GM18502 (cell line): Measurements from ENCODE around the gene PNP.
"Not testable (repeated sequence)": the region's sequence is repeated elsewhere in the genome, so short reads cannot be mapped to it uniquely, and the experiment has no call there.

Experiments
- ATAC-seq: cut with Tn5 transposase; IDR thresholded peaks from one replicate; pipeline ENCODE4 v1.9.1; 2021; ENCODE audit warnings: mild to moderate bottlenecking; ENCODE audit not compliant: unreplicated experiment, poor library complexity

Gene PNP

DNA sequence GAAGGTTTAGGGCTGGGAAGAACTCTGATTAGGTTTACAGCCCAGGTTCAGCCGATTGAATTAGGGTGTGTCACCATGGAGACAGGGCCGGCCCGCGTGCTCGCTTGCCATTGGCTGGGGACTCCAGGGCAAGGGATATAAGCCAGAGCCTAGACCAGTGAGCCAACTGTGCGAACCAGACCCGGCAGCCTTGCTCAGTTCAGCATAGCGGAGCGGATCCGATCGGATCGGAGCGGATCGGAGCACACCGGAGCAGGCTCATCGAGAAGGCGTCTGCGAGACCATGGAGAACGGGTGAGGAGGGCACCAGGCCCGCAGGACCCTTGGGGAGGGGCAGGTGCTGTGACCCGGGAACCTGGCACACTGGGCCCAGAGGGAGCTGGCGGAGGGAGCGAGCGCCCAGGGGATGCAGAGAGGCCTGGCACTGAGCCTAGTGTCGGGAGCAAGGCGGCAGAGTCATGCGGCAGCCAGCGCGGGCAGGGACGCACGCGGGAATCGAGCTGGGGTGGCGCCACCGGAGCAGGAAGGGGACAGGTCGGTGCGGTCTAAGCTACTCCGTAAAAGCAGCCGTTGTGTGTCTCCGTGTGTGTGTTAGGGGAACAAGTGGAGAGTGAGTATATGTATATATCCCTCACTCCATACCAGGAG lies at the start of gene PNP:
Gene PNP, plus strand, starts transcription at position 165 of the 648 bp plus-strand sequence. Its CDS starts 119 bp downstream, at position 284.
- peak; percentile 95 for ATAC-seq

DNA sequence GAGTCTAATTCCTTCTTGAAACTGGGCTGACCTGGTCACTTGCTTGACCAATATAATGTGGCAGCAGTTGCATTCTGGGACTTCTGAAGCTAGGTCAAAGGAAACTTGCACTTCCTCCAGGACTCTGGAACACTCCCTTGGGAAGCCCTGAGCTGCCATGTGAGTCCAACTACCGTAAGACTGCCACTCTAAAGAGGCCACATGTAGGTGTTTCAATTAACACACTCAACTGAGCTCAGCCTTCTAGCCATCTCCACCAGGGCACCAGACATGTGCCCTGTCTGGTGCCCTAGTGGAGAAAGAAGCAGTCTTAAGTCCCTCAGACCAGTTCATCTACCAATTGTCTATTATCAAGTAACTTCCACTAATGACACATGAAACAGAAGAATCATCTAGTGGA lies 49.8 kb upstream of the PNP start:
- no peak for ATAC-seq

DNA sequence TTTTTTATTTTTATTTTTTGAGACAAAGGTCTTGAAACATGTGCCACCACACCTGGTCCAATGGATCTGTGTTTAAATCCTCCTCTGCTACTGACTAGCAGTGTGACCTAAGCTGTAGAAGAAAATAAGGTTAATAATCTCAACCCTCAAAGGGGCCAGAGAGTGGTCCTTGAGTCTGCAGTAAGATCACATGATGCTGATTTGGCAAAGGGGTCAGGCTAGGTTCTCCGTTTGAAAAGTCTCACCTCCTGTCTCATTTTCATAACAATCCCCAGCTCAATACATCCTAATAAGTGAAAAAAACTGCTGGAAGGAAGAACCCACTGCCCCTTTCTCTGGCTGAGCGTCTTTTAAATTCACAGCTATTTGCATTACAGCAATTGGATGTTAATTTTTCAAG lies 47.9 kb upstream of the PNP start:
- no peak for ATAC-seq

DNA sequence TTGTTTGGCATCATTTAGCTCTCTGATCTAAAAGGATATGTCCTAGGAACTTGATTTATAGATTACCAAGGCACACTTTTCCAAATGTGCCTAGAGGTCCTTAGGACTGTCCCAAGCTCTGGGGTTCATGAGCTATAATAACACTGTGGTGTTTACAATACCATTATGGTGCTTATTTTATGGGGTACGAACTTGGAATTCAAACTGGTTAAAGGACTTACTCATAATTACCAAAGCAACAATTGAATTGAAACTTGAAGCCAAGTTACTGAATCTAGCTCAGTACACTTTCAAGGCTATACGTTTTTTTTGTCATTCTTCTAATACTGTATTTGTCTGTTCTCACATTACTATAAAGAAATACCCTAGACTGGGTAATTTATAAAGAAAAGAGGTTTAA lies 46.3 kb upstream of the PNP start:
- ATAC-seq: no peak

DNA sequence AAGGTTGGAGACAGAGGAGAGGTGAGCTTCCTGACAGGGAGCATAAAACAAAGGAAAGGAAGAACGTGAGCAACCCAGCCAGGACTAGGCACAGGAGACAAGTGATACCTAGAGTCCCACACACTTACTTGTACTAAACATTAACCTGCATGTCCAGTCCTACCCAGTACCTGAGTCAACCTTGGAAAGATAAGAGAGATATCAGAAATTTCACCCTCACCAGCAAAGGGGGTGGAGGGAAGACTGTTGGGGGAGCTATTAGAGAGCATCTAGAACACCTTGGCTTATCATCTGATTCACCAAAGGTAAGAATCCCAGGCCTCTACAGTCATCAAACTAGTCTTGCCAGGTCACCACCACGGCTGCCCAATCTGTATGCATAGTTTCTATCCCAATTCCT lies 44.4 kb upstream of the PNP start:
- ATAC-seq: no peak

DNA sequence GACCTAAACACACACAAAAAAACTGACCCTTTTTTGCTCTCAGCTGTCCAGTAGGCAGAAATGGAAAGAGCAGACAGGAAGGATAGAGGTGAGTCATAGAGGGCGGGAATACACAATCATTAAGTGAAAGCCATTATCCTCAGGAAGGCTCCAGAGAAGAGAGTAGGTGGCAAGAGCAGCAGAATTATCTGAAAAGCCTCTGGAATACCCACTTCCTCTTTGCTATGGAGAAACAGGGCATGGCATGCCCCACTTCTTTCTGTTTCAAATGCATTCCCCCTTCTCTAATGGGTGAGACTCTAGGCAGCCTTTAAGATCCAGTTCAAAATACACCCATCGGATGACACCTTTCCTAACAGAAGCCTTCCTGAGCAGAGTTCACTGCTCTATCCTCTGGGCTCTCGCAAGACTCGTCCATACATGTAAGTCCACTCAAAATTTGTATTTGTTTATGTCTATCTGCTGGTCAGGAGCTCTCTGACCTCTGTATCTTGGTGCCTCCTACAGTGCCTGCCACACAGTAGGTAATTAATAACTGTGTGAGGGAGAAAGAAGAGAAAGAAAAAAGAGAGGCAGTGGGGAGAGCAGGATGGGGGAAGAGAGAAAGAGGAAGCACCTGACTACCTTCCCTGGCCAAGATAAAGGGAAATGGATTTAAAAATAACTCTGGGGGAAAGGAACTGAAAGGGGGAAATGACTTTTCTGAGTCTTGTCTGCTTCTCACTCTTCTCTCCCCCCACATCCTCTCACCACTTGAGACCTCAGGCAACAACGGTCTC lies 41.8 kb upstream of the PNP start:
- peak; percentile 80 for ATAC-seq

DNA sequence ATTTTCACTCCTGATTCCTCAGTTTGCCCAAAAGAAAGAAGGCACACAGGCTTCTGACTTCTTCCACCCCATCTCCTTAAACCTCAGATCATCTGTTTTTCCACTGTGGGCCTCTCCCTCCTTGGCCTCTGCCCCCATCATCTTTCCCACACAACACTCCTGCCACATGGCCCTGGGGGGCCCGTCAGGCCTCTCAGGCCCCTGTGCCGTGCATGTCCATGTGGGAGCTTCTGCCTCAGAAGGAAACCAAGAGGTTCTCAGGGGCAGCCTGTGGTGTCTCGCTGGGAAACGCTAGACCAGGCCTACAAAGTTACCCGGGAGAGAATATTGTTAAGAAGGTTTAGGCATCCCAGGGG lies 41.2 kb upstream of the PNP start:
- ATAC-seq: peak; percentile 49

DNA sequence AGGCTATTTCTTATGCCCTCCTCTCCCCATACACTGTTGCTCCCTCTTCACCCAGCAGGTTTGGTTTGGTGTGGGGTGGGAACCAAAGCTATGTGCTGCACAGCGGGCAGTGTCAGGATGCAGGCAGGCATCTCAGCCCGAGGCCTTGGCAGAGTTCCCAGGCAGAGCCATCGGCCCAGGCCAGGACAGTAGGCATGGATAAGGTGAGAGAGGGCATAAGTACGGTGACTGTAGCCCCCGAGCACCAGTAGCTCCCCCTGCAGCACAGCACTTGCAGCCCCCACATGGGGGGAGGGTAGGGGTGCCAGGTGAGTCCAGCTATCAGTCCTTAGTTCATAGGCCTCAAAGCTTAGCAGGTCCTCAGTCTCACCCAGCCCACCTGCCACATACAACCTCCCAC lies 40.4 kb upstream of the PNP start:
- no peak for ATAC-seq

DNA sequence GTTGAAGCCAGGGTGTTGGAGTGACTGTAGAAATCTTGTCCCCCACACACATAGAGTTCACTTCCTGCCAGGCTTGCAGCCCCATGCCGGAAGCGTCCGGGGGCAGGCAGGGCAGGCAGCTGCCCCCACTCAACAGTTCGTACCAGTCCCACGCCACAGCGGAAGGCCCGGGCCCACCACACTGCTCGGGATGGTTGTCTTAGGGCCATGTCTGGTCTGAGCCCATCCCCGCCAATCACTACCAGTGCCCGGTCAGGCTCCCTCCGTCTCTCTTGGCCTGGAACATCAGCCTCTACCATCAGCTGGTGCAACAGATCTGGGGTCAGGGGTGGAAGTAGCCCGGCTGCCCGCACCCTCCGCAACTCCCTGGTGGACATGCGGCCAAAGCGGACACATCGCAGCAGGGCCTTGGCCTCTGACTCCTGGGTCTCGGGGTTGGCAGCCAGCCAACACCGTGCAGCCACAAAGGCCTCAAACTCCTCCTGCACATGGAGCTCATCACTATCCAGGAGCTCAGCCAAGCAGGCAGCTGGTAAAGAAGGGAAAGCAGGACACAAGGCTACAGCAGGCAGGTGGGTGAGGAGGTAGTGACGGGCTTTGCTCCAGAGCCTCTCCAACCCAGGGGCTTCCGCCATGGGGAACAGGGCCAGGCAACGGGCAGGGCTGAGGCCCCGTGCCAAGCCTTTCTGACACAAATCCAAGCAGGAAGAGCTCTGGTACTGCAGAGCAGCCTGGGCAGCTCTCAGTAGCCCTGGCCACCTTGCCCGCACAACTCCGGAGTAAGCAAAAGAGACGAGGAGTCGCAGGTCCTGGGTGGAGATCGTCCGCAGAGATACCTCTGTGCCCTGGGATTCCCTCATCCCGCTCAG lies 39.2 kb upstream of the PNP start:
- no peak for ATAC-seq

DNA sequence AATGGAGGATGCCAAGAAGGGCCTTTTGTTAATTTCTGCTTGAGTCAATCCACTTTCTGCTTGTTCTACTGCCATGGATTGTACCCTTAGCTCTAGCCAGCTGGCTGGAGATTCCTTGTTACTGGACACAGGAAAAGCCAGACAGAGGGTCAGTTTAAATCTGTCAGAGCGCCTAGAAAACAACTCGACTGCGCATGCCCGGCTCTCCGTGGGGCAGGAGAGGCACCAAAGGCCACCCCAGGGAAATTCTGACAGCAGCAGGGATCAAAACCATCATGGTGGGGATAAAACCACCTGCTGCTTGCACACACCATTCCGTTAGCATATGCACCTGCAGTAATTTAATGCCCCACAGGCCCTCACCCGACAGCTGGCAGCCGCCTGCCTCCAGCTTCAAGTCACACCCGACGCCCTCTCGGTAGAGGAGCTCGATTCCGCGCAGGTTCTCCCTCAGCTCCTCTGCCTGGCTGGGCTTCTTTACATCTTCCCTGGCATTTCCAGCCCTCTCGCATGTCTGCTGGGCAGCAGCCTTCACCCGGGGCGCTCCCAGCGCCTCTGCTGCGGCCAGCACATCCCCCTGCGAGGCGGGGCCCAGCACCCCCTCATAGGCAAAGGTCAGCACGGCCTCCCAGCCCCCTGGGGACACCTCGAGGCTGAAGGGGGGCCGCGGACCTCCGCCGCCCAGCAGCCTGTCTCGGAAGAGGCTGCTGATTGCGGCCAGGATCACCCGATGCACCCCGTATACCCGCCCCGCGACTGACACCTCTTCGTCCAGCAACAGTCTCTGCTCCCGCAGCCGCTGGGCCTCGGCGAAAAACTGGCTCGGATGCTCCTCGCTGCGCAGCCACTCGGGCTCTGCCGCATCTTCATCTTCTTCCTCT lies 34.3 kb upstream of the PNP start:
- ATAC-seq: no peak

DNA sequence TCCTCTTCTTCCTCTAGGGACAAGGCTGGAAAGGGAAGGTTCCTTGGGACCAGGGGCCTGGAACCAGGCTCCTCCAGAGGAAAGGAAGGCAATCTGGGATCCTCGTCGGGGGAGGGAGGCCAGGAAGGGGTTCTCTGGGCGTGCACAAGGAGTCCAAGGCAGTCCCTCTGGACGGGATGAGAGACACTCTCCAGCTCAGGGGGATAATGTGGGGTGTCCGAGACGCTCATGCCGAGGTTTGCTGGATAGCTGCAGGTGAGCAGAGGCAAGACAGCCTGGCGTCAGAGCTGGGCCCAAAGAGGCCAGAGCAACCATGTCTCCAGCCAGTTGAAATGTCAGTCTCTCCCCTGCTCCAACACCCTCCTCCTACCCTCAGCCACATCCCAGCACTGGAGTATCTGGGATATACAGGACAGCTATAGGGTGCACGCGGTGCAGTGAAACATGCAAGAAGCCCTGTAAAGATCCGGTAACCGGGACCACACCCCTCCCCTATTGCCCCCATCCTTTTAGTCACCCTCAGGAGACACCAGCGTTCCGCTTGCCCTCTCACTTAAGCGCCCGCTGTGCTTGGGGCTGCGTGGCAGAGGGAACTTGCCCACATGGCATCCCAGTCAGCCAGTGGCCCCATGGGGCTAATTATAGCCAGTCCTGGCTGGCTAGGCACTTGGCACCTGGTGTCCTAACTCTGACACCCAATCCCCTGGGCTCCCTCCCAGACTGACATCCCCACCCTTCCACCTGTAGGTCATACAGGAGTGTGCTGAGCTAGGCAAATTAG lies 33.4 kb upstream of the PNP start, which contains the start of gene KLHL33:
Gene KLHL33, minus strand, starts transcription at position 585 of the 781 bp plus-strand sequence. Its CDS starts 355 bp downstream, at position 230.
- ATAC-seq: no peak

DNA sequence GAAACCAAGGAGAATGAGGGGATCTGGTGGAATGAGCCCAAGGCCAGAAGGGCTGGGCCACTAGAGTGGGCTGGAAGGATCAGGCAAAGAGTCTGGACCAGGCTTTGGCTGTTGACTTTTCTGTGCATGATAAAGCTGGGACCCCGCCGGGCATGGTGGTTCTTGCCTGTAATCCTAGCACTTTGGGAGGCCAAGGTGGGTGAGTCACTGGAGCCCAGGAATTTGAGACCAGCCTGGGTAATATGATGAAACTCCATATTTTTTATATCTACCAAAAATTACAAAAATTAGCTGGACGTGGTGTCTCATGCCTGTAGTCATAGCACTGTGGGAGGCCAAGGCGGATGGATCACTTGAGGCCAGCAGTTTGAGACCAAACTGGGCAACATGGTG lies 32.8 kb upstream of the PNP start:
- ATAC-seq: no peak

DNA sequence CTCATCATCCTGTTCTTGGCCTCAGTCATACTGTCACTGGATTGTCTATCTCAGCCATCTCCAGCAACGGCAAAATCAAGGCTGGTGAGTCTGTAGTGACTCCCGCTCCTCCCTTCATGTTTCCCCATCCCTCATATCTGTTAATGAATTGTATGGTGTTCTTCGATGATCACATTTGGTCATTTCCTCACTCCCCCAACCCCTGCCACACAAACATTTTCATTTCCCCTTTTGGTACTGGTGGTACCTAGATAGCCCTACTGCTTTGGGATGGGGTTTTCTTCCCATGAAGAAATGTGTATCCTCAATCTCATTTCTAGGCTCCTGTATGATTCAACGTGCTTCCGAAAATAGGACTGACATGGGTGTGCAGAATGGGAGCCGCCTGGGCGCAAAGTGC lies 30.5 kb upstream of the PNP start:
- ATAC-seq: no peak

DNA sequence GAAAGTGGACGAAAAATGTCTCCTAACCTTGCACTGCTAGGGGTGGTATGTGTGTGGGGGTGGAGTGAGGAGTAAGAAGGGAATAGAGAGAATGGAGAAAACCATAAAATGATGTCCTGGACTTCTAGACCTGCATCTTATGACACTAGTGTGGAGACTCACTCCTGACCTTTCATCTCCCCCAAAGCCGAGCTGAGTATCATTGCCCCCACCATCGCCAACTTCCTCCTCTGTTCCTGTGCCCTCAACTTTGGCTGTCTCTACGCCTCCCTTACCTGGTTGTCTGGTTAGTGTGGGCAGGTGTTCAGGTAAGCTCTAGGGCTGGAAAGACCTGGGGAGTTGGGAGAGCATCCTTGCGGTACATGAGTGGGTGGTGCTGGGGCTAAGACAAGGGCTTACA lies 28.7 kb upstream of the PNP start:
- ATAC-seq: no peak

DNA sequence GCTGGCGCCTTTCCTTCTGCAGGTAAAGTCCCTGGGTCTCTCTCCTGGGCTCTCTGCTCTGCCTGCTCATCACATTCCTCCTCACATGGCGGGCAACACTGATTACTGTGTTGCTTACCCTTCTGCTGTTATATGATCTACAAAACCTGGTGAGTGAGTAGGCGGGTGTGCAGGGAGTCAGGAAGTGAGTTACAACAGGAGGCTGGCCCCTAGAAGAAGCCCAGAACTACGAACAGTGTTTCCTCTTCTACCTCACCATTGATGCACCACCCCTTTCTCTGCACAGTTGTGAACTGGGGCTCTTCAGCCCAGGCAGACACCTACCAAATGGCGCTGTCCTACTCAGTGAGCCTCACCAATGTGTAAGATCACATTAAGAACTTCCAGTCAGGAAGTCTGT lies 28.3 kb upstream of the PNP start:
- no peak for ATAC-seq

DNA sequence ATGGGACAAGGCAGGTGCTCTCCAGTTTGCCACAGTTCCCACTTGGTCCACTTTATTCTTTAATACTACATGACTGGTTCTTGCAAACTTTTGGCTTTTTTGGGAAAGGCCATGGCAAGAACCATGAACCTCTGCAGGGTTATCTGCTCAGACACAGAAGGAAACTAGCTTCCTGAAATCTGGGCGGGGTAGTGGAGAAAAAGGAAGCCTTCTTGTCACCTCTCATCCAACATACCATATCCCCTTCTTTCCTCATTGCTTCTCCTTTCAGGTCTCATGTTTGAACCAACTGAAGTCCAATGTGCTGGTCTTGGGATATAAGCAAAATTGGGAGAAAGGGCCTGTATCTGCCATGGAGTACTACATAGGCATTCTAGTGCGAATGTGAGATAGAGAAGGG lies 27.7 kb upstream of the PNP start:
- no peak for ATAC-seq

DNA sequence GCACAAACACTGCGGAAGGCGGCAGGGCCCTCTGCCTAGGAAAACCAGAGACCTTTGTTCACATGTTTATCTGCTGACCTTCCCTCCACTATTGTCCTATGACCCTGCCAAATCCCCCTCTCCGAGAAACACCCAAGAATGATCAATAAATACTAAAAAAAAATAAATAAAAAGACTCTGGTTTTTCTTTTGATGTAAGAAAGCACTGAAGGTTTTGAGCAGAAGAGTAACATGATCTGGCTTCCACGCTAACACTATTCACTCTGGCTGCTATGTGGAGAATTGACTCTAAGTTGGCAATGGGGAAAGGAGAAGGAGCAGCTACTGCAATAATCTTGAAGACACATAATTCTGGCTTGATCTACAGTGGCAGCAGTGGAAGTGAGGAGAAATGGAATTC lies 25.6 kb upstream of the PNP start:
- ATAC-seq: not testable (repeated sequence)

DNA sequence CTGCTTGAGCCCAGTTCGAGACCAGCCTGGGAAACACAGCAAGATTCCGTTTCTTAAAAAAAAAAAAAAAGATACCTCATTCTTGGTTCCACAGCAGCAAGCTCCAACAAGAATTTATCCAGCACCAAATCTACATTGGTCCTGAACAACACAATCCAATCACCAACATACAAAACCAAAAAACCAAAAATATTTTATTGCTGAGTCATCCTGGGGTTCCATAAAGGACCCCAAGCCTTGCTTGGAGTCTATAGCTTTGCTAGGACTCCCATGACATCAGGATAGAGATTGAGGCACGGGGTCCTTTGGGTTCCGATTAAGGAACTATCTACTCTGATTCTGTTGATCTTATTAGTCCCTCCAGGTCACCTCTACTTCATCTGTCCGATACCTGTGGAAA lies 22.3 kb upstream of the PNP start:
- ATAC-seq: no peak

DNA sequence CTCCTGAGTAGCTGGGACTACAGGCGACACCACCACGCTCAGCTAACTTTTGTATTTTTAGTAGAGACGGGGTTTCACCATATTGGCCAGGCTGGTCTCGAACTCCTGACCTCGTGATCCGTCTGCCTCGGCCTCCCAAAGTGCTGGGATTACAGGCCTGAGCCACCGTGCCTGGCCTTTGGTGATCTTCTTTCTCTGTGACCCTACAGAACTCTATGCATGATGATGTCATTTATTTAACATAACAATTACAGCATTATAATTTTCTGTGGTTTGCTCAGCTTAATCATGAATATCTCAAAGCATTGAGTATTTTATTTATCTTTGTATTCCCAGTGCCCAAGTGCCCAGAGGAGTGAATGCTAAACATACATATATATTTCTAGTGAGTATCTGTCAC lies 16.4 kb upstream of the PNP start:
- not testable (repeated sequence) for ATAC-seq
